K562 (cell line): ENCODE measurements around the gene RPL10A. TPM values are rescaled to one million over a fixed set of nuclear protein-coding genes. Genes with fewer than 3 reads are reported as not detected.
A peak's percentile ranks its signal among the peaks of the same experiment; 100 is the strongest.

ENCODE experiments used
- BCL6 ChIP-seq: fragments of 250-450 bp; sonication (Bioruptor Pico); IDR thresholded peaks from 2 replicates; pipeline ENCODE4 v1.4.0; 2020
- HDAC6 ChIP-seq: IDR thresholded peaks from 2 replicates; pipeline ENCODE4 v1.6.1; 2012; ENCODE audit warnings: low read depth, mild to moderate bottlenecking, control low read depth, inconsistent platforms, low read length, moderate library complexity
- KAT2B ChIP-seq: IDR thresholded peaks from one replicate; pipeline ENCODE4 v1.6.1; 2012; ENCODE audit warnings: low read depth, mild to moderate bottlenecking, control low read depth, inconsistent platforms, low read length, moderate library complexity
- KAT8 ChIP-seq: fragments of 450-650 bp; IDR thresholded peaks from 2 replicates; pipeline ENCODE4 v1.6.1; 2016; ENCODE audit warnings: low read depth, mild to moderate bottlenecking
- KLF6 ChIP-seq: fragments of 250-450 bp; sonication (Bioruptor Pico); IDR thresholded peaks from 2 replicates; pipeline ENCODE4 v1.4.0; 2020; ENCODE audit warnings: mild to moderate bottlenecking, moderate library complexity, borderline replicate concordance
- MCM5 ChIP-seq: fragments of 450-650 bp; IDR thresholded peaks from 2 replicates; pipeline ENCODE4 v1.6.1; 2016; ENCODE audit warnings: low read depth
- MCM7 ChIP-seq, 2 experiments: fragments of 450-650 bp; IDR thresholded peaks; 2 replicates each; pipeline ENCODE4 v1.6.1; 2016 to 2018
- MECOM ChIP-seq: fragments of 250-450 bp; sonication (Bioruptor Pico); IDR thresholded peaks from 2 replicates; pipeline ENCODE4 v1.8.0; 2022; ENCODE audit warnings: inconsistent platforms
- MEF2D ChIP-seq: conservative IDR thresholded peaks from 2 replicates; pipeline ENCODE4 v1.6.1; 2016; ENCODE audit warnings: low read depth, missing genetic modification characterization, missing compliant biosample characterization
- MIER1 ChIP-seq: fragments of 450-650 bp; IDR thresholded peaks from 2 replicates; pipeline ENCODE4 v1.6.1; 2016; ENCODE audit warnings: antibody characterized with exemption, mild to moderate bottlenecking, low read depth
- NEUROD1 ChIP-seq: fragments of 150-350 bp; IDR thresholded peaks from 2 replicates; pipeline ENCODE4 v1.6.1; 2014; ENCODE audit warnings: borderline replicate concordance, low read length, low read depth; ENCODE audit not compliant: partially characterized antibody
- NFE2L1 ChIP-seq: fragments of 450-650 bp; IDR thresholded peaks from 2 replicates; pipeline ENCODE4 v1.6.1; 2016; ENCODE audit warnings: missing genetic modification characterization, low read depth, mild to moderate bottlenecking, missing compliant biosample characterization, moderate library complexity, borderline replicate concordance
- NR0B1 ChIP-seq: fragments of 450-650 bp; IDR thresholded peaks from one replicate; pipeline ENCODE4 v1.6.1; 2018; ENCODE audit warnings: mild to moderate bottlenecking, moderate library complexity; ENCODE audit not compliant: partially characterized antibody
- NUFIP1 ChIP-seq: fragments of 450-650 bp; IDR thresholded peaks from 2 replicates; pipeline ENCODE4 v1.6.1; 2018; ENCODE audit not compliant: partially characterized antibody
- POLR3A ChIP-seq: IDR thresholded peaks from 2 replicates; pipeline ENCODE4 v1.6.1; 2011; ENCODE audit warnings: borderline replicate concordance, mild to moderate bottlenecking, moderate library complexity; ENCODE audit not compliant: insufficient read length, insufficient read depth; ENCODE audit errors: extremely low read depth
- PRDM10 ChIP-seq: fragments of 450-650 bp; IDR thresholded peaks from 2 replicates; pipeline ENCODE4 v1.6.1; 2018; ENCODE audit not compliant: partially characterized antibody
- SAP30 ChIP-seq: fragments of 200-600 bp; sonication (generic); IDR thresholded peaks from 2 replicates; pipeline ENCODE4 v1.6.1; 2012; ENCODE audit warnings: borderline replicate concordance, low read depth, mild to moderate bottlenecking, moderate library complexity, low read length, control low read depth, inconsistent platforms; ENCODE audit not compliant: insufficient read depth, poor library complexity, severe bottlenecking
- SP1 ChIP-seq: sonication (generic); formaldehyde crosslinking; IDR thresholded peaks from 2 replicates; pipeline ENCODE4 v1.8.1; 2022; ENCODE audit warnings: mild to moderate bottlenecking, missing genetic modification reagents
- TCF7 ChIP-seq: sonication (generic); IDR thresholded peaks from 2 replicates; pipeline ENCODE4 v1.6.1; 2016; ENCODE audit warnings: antibody characterized with exemption, borderline replicate concordance
- TGIF2 ChIP-seq: sonication (generic); formaldehyde crosslinking; IDR thresholded peaks from 2 replicates; pipeline ENCODE4 v1.8.1; 2022; ENCODE audit warnings: mild to moderate bottlenecking, missing genetic modification reagents, moderate library complexity
- TRIM24 ChIP-seq, 2 experiments: fragments of 450-650 bp; IDR thresholded peaks; 2 replicates each; pipeline ENCODE4 v1.6.1; 2016
- ZBTB8A ChIP-seq: fragments of 450-650 bp; IDR thresholded peaks from 2 replicates; pipeline ENCODE4 v1.6.1; 2018; ENCODE audit warnings: mild to moderate bottlenecking, moderate library complexity; ENCODE audit not compliant: partially characterized antibody
- ZNF511 ChIP-seq: sonication (generic); formaldehyde crosslinking; IDR thresholded peaks from 2 replicates; pipeline ENCODE4 v1.8.0; 2022; ENCODE audit warnings: mild to moderate bottlenecking, missing genetic modification reagents
- ZNF668 ChIP-seq: fragments of 250-450 bp; sonication (Bioruptor Pico); IDR thresholded peaks from 2 replicates; pipeline ENCODE4 v1.8.0; 2022; ENCODE audit warnings: mild to moderate bottlenecking, inconsistent platforms
- polyA plus RNA-seq, 8 experiments: library from polyadenylated mRNA; depleted of rRNA in 4 of 8; stranded (reverse) in 5 of 8; unstranded in 3 of 8; fragments of >200 nt; fragmentation: Nextera tagmentation in 2 of 8; fragmentation: Illumina TruSeq in 1 of 8; extraction: Ambion mirVana in 2 of 8; extraction: Trizol in 1 of 8; gene quantifications; 2 replicates each; pipeline versions ENCODE4 v1.2.1 to v1.2.3, GENCODE V29; 2011 to 2014; ENCODE audit warnings: inconsistent platforms in 1 of 8, missing spikeins in 1 of 8
- total RNA-seq, 7 experiments: library from RNA; depleted of rRNA in 6 of 7; stranded (reverse); fragments of >200 nt in 6 of 7; fragmentation: Illumina TruSeq in 2 of 7; extraction: Trizol in 2 of 7; gene quantifications; 2 replicates each; pipeline versions ENCODE4 v1.2.1 to v1.2.3, GENCODE V29; 2011 to 2021; ENCODE audit warnings: low replicate concordance in 1 of 7

Gene RPL10A
- total and polyA plus RNA-seq, 9 of the 15 experiments (the other 6 are each of a cell fraction or from before 2014, with no cell fraction given): 1,589 to 3,237 (median 2,116) TPM

- TF ChIP-seq NR0B1: no peak
- no peak for TF ChIP-seq MIER1
- TF ChIP-seq KLF6 (CRISPR knock-in tag): peak; percentile 14; the same call in 1 of the 2 replicates
- TF ChIP-seq ZNF668: 0 out of 2 replicates have a peak, but pooled peaks have one; percentile 27
- no peak for TF ChIP-seq BCL6
- TF ChIP-seq TCF7: peak; percentile 39; the same call in 1 of the 2 replicates
- no peak for TF ChIP-seq NUFIP1
- TF ChIP-seq PRDM10: peak; percentile 77
- TF ChIP-seq MEF2D (tag): no peak
- TF ChIP-seq SP1 (CRISPR knock-in tag): peak; percentile 96
- peak; percentile 84; the same call in 1 of the 2 replicates for TF ChIP-seq TGIF2 (CRISPR knock-in tag)
- TF ChIP-seq ZNF511 (CRISPR knock-in tag): peak; percentile 96
- TF ChIP-seq SAP30: peak; percentile 86
- TF ChIP-seq NEUROD1: peak; percentile 93
- TF ChIP-seq ZBTB8A: no peak
- no peak for TF ChIP-seq KAT2B
- TF ChIP-seq TRIM24 (IDR thresholded peaks at IDR 0.05): 0 out of 4 replicates have a peak, but pooled peaks of 1 of the 2 experiments have one; percentile 31
- TF ChIP-seq MECOM (CRISPR knock-in tag): no peak
- TF ChIP-seq HDAC6: no peak
- no peak for TF ChIP-seq POLR3A
- TF ChIP-seq NFE2L1 (tag): no peak
- TF ChIP-seq MCM5: no peak
- TF ChIP-seq MCM7 (IDR thresholded peaks at IDR 0.05): no peak
- TF ChIP-seq KAT8: no peak
Observed at GRCh38 chr6:35468181-35468979, at the start of gene RPL10A (continued).
